ENCODE results near the gene SLC25A45.

- TF ChIP-seq POLR2A (IDR thresholded peaks at IDR 0.05): no peak
- no peak for TF ChIP-seq CTCF (IDR thresholded peaks at IDR 0.05 in 4 of 5, conservative IDR thresholded peaks at IDR 0.05 in 1 of 5)
These were observed 21.8 kb upstream of the SLC25A45 start for GRCh38 chr11:65404210-65404609.
